ENCODE measurements around the gene HHLA2.
"Not testable (repeated sequence)": the region's sequence is repeated elsewhere in the genome, so short reads cannot be mapped to it uniquely, and the experiment has no call there.

The HHLA2 gene, protein sequence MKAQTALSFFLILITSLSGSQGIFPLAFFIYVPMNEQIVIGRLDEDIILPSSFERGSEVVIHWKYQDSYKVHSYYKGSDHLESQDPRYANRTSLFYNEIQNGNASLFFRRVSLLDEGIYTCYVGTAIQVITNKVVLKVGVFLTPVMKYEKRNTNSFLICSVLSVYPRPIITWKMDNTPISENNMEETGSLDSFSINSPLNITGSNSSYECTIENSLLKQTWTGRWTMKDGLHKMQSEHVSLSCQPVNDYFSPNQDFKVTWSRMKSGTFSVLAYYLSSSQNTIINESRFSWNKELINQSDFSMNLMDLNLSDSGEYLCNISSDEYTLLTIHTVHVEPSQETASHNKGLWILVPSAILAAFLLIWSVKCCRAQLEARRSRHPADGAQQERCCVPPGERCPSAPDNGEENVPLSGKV

GRCh38 chr3:108296239-108296638 lies at the start of gene HHLA2:
Gene HHLA2 (plus strand): TSS chr3:108296548. CDS start chr3:108351814, 55,266 bp downstream.
- no peak for DNase-seq

DNA sequence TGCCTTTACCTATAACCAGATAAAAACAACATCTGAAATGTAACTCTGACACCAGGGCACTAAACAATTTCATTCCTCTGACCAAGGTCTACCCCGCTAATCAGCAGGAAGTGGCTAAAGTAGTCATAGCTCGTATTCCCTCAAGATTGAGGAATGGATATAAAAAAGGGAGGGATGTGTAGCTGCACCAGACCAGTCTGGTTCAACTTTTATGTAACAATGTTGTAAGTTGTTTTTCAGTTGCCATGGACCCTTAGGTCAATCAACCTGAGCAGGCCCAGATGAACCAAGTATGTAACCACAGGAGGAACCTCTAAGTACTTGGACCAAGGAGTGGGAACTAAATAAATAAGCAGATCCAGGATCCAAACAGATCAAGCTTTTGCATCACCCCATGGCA lies 45.7 kb upstream of the HHLA2 start:
- DNase-seq, result peak; percentile 21

DNA sequence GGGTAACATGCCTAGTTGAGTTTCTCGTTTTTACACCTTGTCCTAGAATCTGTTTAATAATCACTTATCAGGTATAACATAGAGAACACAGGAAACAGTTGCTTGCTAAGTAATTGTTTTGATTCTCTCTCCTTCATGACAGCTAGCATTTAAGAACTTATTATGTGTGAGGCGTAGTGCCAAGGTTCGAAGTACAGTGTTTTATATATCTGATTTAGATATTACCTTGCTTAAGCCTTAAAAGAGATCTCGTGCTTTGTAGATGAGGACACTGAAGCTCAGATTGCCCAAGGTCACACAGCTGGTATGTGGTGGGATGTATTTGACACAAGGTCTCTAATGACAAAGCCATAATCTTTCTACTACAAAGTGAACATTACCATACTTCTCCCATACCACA lies 45.1 kb upstream of the HHLA2 start:
- no peak for DNase-seq

GRCh38 chr3:108251844-108252243 lies 44.5 kb upstream of the HHLA2 start:
- DNase-seq, result no peak

DNA sequence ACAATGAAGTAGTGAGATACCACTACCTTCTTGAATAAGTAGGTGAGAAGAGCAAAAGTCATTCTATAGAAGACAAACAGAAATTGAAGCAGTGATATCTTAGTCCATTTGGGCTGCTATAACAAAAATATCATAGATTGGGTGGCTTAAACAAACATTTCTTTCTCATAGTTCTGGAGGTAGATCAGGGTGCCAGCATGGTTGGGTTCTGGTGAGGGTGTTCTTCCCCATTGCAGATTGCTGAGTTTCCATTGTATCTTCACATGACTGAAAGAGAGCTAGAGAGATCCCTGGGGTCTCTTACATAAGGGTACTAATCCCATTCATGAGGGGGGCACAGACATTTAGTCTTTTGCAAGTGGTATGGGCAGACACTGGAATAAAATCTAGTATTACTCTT lies 41.2 kb upstream of the HHLA2 start:
- DNase-seq, result no peak

- DNase-seq, result not testable (repeated sequence)
These were observed 31.6 kb upstream of the HHLA2 start for GRCh38 chr3:108264534-108265298.

DNA sequence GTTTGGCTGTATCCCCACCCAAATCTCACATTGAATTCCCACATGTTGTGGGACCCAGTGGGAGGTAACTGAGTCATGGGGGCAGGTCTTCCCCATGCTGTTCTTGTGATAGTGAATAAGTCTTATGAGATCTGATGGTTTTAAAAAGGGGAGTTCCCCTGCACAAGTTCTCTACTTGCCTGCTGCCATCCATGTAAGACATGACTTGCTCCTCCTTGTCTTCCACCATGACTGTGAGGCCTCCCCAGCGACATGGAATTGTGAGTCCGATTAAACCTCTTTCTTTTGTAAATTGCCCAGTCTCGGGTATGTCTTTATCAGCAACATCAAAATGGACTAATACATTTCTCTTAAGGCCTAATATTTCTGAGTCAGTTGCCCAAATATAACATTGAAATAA lies 28.1 kb upstream of the HHLA2 start:
- not testable (repeated sequence) for DNase-seq

- DNase-seq, result no peak
These were observed 24.7 kb upstream of the HHLA2 start for GRCh38 chr3:108271626-108272025.

DNA sequence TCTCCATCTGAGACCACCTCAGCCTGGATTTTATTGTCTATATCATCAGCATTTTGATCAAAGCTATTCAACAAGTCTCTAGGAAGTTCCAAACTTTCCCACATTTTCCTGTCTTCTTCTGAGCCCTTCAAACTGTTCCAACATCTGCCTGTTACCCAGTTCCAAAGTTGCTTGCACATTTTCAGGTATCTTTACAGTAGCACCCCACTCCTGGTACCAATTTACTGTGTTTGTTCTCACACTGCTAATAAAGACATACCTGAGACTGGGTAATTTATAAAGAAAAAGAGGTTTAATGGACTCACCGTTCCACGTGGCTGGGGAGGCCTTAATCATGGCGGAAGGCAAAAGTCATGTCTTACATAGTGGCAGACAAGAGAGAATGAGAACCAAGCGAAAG lies 17.3 kb upstream of the HHLA2 start:
- not testable (repeated sequence) for DNase-seq

- no peak for DNase-seq
These were observed 15.9 kb upstream of the HHLA2 start for GRCh38 chr3:108280476-108280875.

DNA sequence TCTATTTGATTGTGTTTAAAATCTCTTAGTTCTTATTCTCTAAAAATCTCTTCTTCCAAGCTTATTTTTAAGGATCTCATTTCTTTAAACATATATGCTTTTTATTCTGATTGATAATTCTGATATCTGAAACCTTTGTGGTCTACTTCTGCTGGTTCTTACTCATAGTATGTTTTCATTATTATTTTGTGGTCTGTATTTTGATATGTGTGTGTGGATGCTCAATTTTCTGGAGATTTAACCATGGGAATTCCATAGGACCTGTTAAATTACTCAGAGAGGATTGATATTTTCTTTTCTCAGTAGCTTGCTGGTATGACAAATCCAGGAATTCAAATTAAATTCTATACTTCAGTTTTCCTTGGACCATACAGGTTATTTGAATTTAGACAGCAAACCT lies 14.7 kb upstream of the HHLA2 start:
- DNase-seq, result no peak

DNA sequence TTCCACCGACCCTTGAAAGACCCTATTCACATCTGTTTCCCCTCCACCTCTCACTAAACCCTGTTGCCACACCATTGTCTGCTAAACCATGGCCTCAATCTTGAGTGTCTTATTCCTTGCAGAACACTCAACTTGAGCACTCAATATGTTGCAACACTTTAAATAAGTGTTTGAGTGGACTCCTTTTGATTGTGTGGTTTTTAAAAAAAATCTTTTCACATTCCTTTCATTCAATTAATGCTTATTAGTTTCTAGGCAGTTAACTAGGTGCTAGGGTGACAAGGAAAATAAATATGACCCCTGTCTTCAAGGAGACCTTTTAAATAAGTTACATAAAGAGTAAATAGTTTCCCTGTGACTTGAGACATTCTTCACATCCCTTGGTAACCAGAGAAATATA lies 13.3 kb upstream of the HHLA2 start:
- peak; percentile 33 for DNase-seq

DNA sequence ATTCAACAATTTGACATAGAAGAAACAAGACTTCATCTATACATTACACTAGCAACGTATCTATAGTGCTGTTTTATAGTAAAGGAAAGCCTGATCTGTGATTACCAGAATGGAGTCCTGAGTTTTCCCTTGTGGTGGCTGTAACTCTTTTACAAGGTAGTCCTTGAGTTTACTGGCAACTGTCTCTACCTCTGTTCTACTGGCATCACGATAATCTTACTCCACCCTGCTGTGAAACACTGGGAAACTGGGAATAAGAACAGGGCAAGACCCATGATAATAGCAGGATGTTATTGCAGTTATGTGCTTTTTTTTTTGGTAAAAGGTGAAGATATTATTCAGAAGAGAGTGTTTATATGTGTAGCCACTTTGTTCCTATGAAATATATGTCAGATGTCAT lies 12.4 kb upstream of the HHLA2 start:
- no peak for DNase-seq

DNA sequence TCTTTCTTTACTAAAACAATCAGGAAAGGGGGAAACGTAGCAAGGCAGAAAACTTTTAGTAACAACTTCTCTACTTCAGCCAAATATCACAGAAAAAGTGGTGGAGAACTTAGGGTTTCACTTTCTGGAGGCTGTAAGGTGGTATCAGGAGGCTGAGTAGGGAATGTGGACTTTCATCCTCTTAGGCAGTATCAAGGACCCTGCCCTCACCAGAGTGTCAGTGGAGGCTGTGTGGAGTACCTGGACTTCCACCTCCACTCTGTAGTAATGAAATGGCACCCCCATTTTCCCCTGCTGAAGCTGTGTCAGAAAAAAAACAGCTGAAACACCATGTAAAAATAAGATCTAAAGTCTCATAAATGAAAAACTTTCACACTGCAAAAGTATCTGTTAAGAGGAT lies 11.2 kb upstream of the HHLA2 start:
- no peak for DNase-seq

- DNase-seq, result no peak
These were observed 9.2 kb upstream of the HHLA2 start for GRCh38 chr3:108287146-108287545.

- not testable (repeated sequence) for DNase-seq
These were observed 8.2 kb upstream of the HHLA2 start for GRCh38 chr3:108288193-108288592.

- DNase-seq, result no peak
These were observed 7.2 kb upstream of the HHLA2 start for GRCh38 chr3:108289159-108289558.

GRCh38 chr3:108292450-108292849 lies 3.9 kb upstream of the HHLA2 start:
- DNase-seq, result peak; percentile 98

GRCh38 chr3:108292905-108293328 lies 3.4 kb upstream of the HHLA2 start:
- peak; percentile 93 for DNase-seq

DNA sequence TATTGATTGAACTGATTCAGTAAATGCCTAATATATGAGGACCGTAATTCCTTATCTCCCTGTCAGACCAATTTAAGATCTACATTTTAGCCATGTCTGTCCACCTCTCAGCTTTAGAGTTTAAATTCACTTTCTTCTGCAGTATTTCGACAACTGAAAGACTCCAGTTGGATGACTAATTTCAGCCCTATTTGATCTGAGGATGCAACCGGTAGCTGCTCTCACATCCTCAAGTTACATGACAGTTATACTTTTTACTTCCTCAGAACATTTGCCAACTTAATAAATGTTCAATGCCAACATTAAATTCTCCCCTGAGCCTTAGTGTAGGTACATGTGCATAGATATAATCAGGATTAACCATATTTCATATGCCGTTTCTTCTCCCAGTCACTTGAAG lies 2.5 kb upstream of the HHLA2 start:
- DNase-seq, result peak; percentile 89

DNA sequence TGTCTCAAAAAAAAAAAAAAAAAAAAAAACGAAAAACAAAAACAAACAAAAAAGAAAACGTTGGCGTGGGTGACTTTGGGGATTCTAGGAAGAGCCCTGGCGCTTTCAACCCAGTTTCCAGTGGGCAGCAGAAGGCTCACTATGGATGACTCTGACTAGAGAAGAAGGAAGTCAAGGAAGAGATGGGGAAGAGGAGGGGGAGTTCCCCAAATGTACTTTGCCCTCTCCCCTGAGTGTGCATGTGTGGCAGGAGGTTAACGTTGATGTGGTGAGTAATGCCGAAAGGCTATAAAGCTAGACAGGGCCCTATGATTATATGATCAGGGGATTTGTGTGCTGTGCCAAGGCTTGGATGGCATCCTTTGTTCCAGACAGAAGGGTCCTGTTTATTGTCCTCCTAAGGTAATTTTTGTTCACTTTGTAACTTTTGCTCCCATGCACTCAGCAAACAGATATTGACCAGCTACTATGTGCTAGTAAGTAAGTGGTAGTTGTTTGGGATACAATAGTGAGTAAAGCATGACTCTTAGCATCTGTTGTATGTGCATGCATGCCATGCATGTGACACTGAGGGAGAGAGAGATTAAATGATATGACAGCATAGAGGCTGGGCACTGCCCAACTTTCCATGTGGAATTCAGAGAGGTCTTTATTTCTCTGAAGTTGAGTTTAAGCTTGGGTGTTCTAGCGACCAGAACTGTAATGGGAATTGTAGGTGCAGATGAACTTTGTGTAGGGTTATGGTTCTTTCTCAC lies 750 bp upstream of the HHLA2 start:
- DNase-seq, result peak; percentile 38

- DNase-seq, result no peak
These were observed 1.3 kb downstream of the HHLA2 start for GRCh38 chr3:108297647-108298046.

DNA sequence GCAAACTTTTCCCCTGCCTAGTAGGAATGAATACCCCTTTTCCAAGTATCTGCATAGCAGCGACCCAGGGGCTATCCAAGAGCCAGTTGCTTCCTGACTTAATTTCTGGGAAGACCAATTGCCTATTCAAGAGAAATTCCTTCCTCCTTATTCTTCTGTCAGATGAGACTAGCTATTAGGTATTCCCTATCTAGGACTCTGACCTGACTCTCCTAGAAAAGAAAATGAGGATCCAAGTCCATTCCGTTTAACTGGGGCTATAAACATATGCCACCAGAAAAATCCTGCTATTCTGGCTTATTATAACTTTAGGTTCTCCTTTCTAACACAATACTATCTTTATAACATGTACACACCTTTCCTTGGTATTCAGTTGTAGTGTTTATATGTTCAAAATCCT lies 1.7 kb downstream of the HHLA2 start:
- no peak for DNase-seq

Data from MV-4-11 (cell line).